CD4-positive, alpha-beta T cell treated with Interleukin-21 for 1 hour (primary cell): ENCODE data around the gene AGBL4.

Experiments
- DNase-seq: peaks from one replicate; pipeline ENCODE4 v3.0.0-alpha.2; 2020

The AGBL4 gene

DNA sequence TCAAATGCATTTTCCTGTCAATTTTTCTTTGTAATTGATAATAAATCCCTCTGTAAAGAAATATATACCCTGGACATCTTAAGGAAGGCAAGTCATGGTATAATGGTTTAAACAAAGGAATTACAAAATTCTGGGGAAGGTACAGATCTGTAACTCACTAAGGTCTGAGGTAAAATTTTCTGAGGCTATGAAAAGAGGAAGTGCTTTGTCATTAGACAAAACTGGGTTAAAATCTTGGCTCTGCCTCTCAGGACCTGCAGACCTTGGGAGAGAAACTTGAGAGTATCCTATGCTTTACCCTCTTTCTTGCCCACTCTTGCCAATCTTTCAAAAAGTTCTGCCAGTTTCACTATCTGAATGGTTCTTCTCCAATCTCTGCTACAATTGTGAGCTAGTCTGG is 1220.3 kb downstream of the AGBL4 start:
- DNase-seq, result no peak

DNA sequence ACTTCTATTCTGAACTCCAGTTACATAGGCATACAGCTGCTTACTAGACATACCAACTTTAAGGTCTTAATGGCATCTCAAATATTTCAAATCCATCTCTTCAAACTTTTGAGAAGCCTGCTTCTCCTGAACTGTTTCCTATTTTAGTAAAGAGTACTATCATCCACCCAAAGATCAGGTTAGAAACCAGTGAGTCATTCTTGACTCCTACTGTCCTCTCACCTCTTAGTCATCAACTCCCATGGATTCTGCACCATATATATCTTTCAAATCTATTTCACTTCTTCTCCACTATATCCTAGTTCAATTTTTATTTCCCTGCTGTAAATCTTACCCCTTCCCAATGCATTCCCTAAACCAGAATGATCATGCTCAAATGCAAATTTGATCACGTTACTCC is 1228.9 kb downstream of the AGBL4 start:
- no peak for DNase-seq

DNA sequence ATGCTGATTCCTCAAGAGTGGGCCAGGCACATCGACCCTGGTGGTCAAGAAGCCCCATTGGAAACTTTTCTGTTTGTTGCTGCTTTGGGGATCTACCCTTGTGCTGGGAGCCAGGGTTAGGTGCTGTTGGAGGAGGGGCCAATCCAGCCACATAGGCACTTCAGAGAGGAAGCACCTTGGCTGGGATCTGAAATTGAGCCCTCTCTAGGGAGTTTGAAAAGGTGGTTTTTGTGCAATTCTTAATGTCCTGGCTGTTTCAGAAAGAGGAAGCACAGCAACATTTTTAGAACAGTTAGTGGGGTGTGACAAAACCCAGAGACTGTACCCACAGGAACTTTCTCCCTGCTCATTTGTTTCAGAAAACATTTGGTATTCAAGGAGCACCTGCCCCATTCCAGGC is 1229.9 kb downstream of the AGBL4 start:
- DNase-seq, result no peak

DNA sequence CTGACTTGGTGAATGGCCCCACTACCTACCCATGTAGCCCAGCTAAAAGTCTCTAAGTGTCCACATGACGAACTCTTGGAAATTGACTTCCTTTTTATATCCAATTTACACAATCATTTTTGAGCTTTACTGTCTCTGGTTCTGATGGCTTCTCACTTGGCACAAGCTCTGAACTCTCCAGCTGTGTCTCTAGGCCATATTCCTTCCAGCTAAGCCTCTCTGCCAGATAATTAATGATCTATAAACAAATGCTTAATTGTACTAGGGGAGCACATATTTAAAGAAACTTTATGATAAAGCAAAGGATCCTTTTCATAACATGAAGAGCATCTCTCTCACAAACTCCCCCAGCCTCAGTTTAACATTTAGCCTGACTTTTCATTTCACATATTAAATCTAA is 1230.8 kb downstream of the AGBL4 start:
- DNase-seq, result no peak

DNA sequence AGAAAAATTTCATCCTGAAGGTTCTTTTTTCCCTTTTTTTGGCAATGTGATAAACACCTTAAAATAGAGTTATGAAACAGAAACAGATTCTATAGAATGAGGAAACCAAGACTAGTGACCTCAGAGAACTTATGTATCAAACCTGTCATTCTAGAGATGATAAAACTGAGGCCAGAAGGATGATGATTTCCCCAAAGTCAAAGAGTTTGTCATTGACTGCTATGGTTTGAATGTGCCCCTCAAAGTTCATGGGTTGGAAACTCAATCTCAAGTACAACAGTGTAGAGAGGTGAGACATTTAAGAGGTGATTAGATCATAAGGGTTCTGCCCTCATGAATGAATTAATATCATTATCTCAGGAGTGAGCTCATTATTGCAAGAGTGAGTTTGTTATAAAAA is 1233.4 kb downstream of the AGBL4 start:
- DNase-seq, result no peak

DNA sequence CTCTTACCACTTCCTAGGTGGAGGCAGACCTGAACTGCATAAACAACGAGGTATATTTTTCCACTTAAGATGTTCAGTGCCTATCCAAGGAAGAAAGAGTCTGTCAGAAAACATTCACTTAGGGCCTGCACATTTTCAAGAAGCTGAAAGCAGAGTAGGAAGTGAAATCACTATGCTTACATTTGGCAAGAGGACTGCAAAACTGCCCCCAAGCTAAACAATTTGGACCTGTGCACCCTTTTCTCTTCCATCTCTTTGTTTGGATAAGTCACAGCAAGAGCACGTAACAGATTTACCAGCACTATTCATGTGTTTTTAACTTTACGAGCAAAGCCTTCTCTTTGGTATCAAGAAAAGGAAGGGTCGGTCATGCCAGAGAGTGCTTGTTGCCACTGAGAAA is 1233.9 kb downstream of the AGBL4 start:
- no peak for DNase-seq

DNA sequence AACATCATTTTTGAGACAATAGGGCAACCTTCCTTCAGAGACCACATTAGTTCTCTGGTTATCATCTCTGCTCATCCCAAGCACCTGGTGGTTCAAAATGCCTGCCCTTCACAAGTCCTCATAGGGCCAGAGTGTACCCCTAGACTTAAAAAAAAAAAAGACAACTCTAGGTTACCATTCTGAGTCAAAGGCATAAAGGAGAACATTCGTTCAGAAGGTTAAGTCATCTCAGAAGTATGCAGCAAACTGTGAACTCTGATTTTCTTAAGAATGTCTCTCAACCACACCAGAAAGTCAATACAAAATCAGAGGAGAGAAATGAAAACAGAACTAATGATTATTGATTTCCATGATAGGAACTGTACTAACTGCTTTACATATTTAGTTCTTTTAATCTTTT is 1237.9 kb downstream of the AGBL4 start:
- no peak for DNase-seq

DNA sequence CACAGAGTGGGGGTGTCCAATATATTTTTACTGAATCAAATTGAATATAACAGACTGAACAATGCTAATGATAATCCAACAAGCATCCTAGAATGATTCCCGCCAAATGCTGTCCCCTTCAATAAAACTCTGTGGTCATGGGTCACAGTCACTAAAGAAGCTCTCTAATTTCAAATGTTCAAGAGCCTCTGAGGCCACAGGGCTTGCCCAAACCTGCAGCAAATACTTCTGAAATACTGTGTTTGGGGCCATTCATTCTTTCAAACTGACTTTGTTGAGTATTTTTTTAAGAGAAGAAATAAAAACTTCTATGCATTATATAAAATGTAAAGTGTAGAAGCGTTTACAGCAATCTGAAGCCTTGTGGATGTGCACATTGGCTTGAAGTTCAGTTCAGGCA is 1239.5 kb downstream of the AGBL4 start:
- no peak for DNase-seq

DNA sequence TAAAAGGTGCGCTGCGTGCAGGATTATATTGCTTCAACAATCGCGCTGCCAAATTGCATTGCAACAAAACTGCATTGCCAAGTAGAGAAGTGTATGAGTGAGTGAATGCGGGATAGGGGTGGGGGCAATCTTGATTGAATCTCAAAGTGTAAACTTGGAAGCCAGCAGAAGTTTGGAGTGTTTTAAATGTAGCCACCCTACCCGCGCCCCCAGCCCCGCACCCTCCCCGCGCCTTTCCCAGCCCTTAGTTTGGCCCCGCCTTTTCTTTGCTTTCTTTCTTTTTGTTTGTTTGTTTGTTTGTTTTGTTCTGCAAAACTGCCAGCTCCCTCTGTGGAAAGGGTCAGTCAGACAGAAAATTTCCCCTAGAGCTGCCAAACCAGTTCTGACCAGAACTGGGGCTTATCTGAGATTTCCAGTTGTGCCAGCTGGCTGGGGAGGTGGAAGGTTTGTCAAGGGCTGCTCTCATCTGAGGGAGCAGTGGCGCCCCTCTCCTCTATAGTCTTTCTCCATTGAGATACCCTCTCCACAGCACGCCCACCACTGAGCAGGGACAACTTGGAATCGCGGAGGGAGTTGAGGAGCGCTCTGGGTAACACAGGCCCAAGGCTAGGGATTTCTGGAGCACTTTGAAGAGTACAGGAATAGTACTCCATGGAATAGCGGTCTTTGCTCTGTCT is 1246.4 kb downstream of the AGBL4 start:
- no peak for DNase-seq

DNA sequence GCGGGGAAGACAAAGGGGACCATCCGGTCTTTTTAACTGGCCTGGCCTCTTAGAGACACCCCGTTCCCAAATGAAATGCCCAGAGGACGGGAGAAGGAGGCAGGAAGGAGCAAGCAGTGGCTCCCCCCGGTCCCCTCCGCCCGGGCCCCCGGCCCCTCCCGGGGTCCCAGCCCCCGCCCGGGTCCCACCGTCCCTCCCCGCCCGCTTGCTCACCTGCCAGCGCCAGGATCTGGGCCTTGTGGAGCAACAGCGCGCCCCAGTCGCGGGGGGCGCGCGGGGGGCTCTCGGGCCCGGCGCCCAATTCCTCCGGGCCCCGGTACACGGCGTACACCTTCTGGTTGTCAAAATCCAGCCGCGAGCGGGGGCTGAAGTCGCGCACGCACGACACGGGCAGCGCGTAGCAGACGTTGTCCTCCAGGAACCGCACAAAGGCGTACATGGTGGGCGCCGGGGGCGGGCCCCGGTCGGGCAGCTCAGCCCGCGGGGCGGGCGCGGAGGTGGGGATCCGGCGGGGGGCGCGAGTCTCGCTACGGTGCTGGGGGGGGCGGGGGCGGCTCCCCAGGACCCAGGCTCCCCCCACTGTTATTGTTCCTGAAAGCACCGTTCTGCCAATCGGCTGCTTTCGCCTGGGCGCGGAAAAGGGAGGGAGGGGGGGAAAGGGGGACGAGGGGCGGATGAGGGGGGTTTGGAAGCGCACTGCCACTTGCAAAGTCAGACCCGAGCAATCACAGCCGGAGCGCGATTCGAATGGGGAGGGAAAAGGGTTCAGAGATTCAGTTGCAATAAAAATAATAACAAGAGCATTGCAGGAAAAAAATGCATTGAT is 1247.1 kb downstream of the AGBL4 start, which contains the start of gene BEND5:
Gene BEND5, minus strand, starts transcription at position 499 of the 826 bp plus-strand sequence. Its CDS starts 60 bp downstream, at position 439.
- DNase-seq, result peak; percentile 54

DNA sequence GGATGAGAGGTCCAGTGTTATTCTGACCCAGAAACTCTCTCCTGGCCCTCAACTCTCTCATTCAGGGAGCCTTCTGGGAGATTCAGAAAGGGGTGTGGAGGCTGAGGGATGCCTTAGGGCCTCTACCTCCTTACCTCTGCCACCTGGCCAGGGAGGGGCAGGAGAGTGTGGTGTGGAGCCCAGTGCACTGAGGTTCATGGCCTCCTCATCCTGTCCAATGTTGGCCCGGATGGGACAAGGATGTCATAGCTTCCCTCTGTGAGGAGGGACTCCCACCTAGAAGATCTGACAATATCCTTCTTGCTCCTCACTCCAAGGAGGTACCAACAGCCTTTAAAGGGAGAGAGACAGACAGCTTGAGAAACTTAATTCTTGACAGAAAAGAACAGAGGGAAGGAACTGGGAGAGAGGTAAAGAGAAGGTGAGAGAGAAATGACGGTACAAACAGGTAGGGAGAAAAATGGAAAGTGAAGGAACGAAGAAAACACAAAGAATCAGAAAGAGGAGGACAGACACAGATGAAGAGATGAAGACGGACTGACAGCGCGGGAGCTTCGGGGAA is 1247.8 kb downstream of the AGBL4 start:
- DNase-seq, result no peak

DNA sequence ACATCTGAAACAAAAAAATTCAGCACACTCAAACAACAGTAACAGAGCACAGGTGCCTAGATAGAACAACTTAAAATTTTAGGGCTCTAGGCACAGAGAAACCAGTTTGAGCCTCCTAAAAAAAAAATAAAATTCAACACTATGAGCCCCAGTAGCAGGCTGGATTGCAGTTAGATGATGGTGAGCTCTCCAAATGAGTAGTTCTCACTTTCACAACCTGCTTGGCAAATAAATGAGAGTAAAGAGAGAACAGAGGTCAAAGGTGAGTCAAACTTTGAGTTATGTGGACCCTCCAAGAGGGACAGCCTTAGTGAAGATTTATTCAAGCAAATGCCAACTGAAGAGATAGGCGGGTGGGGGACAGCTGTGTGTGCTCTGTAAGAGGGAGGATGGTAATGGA is 1250.6 kb downstream of the AGBL4 start:
- DNase-seq, result no peak

DNA sequence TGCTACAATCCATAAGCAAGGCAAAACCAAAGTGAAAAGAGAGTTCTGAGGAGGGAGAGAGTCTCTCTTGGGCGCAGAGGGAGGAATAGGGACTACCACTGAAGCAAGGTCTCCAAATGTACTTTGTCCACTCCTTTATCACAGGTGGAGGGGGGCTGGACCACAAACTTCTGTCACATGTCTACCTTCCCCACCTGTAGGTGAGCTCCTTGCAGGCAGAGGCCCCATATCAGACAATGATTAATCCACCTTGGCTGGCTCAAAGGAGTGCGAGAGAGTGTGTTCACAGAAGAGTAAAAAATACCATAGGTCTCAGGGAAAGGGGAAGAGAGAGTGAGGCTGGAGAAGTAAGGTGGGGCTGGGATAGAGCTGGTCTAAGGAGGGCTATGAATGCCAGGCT is 1251.5 kb downstream of the AGBL4 start:
- DNase-seq, result no peak

DNA sequence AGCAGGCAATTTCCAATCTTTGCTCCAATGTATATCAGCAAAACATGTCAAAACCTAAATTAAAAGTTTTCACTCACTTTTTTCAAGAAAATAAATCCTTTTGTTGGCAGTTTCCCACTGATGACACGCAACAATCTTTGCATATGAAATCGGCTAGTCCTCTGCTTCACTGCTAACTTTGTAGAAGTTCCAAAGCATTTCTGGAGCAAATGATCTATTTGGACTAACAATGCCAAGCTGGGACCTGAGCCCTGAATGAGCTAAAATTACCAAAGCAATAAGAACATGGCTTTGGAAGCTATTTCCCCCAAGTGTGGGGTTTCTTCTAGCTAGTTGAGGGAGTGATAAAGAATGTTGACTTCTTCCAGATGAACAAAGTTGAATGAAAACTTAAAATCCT is 1252.2 kb downstream of the AGBL4 start:
- no peak for DNase-seq

DNA sequence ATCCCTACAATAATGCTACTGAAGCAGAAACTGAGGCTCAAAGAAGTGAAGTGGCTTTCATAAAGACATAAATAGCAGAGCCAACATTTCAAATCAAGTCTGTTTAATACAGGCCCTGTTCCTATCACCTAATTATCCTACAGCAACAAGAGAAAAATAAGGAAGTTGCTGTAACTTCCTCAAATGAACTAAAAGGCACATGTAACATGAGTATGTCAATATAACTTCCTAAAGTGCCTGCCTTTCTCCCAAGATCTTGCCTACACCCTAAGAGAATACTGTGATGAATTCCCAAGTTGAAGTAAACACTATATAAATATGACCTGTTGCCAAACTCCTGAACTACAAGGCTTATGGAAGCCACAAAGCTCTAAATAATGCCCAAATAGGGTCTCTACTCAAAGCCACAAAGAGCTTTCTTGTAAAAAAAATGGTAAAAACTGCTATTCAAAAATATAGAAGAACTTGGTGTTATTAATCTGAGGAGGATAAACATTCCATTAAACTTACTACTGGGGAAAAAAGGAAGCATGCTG is 1255.7 kb downstream of the AGBL4 start:
- DNase-seq, result no peak

DNA sequence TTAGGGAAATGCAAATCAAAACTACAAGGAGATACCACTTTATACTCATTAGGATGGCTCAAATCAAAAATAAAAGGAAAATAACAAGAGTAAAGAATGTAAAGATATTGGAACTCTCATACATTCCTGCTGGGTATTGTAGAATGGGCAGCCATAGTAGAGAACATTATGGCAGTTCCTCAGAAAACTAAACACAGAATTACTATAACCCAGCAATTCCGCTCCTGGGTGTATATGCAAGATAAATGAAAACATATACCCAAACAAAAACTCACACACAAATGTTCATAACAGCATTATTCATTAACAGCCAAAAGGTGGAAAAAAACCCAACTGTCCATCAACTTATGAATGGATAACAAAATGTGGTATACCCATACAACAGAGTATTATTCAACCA is 1258.4 kb downstream of the AGBL4 start:
- DNase-seq, result no peak

DNA sequence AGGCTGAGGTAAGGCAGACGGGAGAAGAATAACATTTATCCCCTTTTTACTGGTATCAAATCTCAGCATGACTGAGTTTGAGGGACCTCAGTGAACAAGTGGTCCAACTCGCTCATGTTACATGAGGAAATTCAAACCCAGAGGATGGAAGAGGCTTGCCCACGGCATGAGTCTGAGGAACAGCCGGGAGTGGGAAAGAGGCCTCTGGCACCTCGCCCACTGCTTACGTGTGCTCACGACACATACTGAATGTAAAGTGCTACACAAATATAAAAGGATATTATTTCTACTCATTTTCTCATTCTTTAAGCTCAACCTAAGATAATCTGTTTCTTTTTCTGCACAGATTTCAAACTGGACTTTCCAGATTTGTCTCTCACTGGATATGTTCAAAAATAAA is 1261.8 kb downstream of the AGBL4 start:
- DNase-seq, result no peak

DNA sequence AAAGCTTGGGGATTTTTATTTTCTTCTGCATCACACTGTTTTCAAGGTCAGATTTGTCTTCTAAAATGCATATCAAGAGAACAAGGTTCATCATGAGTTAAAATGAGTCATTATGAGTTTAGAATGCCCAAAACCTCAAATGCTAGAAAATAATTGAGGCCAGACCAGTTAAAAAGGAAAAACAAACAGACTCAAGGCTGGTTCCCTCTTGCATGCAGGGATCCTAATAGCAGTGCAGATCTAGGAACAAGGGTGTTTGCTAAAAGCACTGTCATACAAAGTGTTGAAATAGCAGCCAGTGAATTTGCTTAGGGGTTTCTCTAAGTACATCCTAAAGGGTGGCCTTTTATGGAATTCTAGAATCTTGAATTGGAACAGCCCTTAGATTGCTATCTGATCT is 1262.3 kb downstream of the AGBL4 start:
- DNase-seq, result no peak

DNA sequence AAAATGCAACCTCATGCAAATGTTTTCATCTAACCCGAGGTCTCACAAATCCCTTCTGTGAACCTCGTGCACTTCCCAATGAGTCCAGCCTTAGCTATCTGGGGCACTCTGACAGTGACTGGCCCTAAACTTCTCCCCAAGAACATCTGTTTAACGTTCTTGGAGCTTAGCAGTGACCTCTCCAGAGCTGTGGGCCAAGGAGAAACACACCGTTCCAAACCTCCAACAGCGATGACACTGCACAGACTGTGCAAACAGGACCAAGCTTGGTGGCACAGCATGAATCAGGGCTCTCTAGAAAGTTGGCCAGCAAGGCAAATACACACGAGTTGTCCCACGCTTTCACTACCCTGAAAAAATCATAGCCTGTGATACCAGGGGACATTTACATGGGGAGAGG is 1262.9 kb downstream of the AGBL4 start:
- no peak for DNase-seq

DNA sequence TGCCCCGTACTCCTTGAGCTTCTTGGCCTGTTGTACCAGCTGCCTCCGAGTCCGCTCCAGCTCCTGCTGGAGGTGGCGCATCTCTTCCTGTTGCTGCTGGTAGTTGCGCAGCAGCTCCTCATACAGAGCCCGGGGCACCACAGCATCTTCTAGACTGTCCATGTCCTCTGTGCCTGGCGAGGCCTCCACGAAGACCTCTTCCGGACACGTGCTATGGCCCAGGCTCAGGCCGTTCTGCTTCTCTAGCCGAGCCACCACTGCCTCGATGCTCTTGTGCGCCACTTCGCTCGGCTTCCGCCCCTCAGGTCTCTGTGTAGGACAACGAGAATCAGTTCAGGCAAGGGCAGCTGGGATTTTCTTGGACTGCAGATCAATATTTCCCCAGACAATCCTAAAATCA is 1264.8 kb downstream of the AGBL4 start:
- no peak for DNase-seq

DNA sequence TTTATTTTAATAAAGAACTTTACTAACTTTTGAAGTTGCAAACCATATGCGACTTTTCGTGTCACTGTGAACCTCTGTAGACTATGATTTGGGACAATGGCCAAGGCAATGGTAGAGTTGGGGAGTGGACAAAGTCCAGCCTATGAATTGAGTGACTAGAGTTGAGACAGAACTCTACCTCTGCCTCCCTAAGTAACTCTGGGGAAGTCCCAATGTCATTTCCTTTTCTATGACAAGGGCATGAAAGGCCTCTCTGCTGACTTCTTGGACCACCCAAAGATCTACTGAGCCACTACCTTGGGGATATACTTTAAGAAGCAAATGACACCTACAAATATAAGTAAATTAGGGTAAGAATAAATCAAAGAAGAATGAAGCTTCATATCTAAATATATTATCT is 1266.4 kb downstream of the AGBL4 start:
- no peak for DNase-seq

DNA sequence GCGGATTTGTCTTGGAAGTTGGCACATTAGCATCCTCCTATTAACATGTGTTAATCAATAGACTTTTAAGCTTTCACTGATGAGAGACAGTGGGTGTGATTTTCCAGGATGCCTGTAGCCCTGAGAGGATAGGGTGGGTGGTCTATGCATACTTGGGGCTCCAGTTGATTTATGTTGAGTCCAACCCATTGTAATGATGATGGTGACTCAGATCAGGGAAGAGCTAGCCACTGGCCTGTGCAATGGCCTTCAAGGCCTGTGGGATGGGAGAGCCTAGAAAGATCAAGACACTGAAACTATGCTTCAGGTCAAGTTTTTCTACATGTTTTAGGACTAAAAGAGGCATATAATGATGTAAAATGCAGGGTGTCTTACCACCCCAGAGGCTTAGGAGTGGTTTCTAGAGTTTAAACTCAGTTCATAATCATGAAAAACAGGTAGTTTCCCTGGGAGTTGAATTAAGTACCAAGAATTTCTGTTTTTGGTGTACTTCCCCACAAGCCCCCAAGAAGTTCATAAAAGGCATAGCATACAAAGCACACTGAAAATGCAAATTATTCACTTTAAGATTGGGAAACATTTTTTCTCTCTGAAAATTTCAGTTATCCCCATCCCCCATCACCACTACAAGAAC is 1267.0 kb downstream of the AGBL4 start:
- DNase-seq, result no peak

DNA sequence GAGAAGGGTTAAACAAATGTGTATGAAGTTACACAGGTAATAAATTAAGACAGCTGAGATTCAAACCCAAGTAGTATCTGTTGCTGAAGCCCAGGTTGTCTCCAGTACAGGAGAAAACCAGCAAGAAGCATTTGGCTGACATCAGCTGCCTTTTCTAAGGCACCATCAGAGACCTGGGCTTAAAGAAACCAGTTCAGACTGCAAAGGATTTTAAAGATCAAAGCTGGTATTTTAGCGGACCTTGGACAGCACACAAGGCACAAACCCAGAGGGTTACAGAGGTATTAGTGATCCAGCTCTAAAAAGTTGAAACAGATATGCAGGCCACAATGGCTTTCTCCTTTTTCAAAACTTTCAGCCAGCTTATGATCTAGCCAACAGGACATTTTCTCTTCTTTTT is 1270.5 kb downstream of the AGBL4 start:
- no peak for DNase-seq

DNA sequence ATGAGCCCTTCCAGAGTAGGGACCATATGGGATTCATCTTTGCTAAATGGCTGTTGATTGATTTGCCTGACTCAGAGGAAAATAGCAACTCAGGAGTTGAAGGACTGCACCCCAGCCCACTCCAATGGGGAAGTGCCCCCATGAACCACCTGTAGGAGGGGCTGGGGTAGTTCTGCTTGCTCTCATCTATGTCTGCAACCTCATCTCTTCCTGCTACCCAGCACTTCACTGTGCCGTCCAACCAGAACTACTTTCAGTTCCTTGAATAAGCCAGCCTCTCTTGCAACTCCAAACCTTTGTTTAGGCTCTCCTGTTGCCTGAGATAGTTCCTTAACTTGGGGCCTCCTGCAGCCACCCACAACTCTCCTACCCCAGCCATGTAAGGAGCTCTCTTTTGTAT is 1273.6 kb downstream of the AGBL4 start:
- no peak for DNase-seq
